CD14-positive monocyte (primary cell): ENCODE measurements around the gene RMND5B. TPM values are rescaled to one million over a fixed set of nuclear protein-coding genes. Genes with fewer than 3 reads are reported as not detected.

ENCODE experiments used
- DNase-seq, 3 donors: peaks; one replicate each; pipeline ENCODE4 v3.0.0-alpha.2; 2011 to 2022
- H2AFZ ChIP-seq: 2 replicates; pipeline ENCODE4 v1.6.0; 2012; ENCODE audit warnings: mild to moderate bottlenecking, low read depth, low read length, inconsistent platforms; ENCODE audit not compliant: insufficient read depth, poor library complexity, severe bottlenecking
- H3K27ac ChIP-seq, 2 donors: 1 replicate in 1 of 2; 2 replicates in 1 of 2; pipeline ENCODE4 v1.5.1; 2012 to 2013; ENCODE audit warnings: low read length in 2 of 2, control low read depth in 1 of 2, inconsistent platforms in 1 of 2, low read depth in 1 of 2, mild to moderate bottlenecking in 1 of 2
- H3K27me3 ChIP-seq, 2 donors: one replicate each; pipeline versions ENCODE4 v1.6.0 to v1.6.1; 2011 to 2013; ENCODE audit warnings: low read length in 2 of 2; ENCODE audit not compliant: control insufficient read depth in 2 of 2, insufficient read depth in 2 of 2
- H3K36me3 ChIP-seq, 2 donors: replicated peaks in 1 of 2; 1 replicate in 1 of 2; 2 replicates in 1 of 2; pipeline versions ENCODE4 v1.5.1 to v1.6.1; 2012 to 2013; ENCODE audit warnings: low read length in 2 of 2, control low read depth in 1 of 2, inconsistent platforms in 1 of 2, mild to moderate bottlenecking in 1 of 2; ENCODE audit not compliant: insufficient read depth in 2 of 2, control insufficient read depth in 1 of 2
- H3K4me1 ChIP-seq, 2 donors: 1 replicate in 1 of 2; 2 replicates in 1 of 2; pipeline versions ENCODE4 v1.5.1 to v1.6.1; 2012 to 2013; ENCODE audit warnings: low read length in 2 of 2, control low read depth in 1 of 2, inconsistent platforms in 1 of 2, mild to moderate bottlenecking in 1 of 2, moderate library complexity in 1 of 2; ENCODE audit not compliant: insufficient read depth in 2 of 2, control insufficient read depth in 1 of 2
- H3K4me2 ChIP-seq: replicated peaks from 2 replicates; pipeline ENCODE3; 2012; ENCODE audit warnings: low read length, moderate library complexity, mild to moderate bottlenecking; ENCODE audit not compliant: poor library complexity, severe bottlenecking; ENCODE audit errors: extremely low read depth
- H3K4me3 ChIP-seq, 3 experiments: fragments of 200-600 bp in 1 of 3; sonication (generic) in 1 of 3; replicated peaks in 1 of 3; 1 replicate in 2 of 3; 2 replicates in 1 of 3; pipeline ENCODE4 v1.5.1; 2011 to 2013; ENCODE audit warnings: low read length in 3 of 3, mild to moderate bottlenecking in 3 of 3, control low read depth in 2 of 3, low read depth in 2 of 3, inconsistent platforms in 1 of 3, moderate library complexity in 1 of 3
- H3K79me2 ChIP-seq: 2 replicates; pipeline ENCODE4 v1.6.0; 2012; ENCODE audit warnings: mild to moderate bottlenecking, control low read depth, inconsistent platforms, low read length, moderate library complexity; ENCODE audit not compliant: insufficient read depth
- H3K9ac ChIP-seq: 2 replicates; pipeline ENCODE4 v1.6.0; 2017; ENCODE audit warnings: low read length, mild to moderate bottlenecking; ENCODE audit not compliant: insufficient read depth, poor library complexity, severe bottlenecking
- H3K9me3 ChIP-seq, 2 donors: replicated peaks in 1 of 2; 1 replicate in 1 of 2; 2 replicates in 1 of 2; pipeline versions ENCODE4 v1.5.1 to v1.6.1; 2012 to 2013; ENCODE audit warnings: low read length in 2 of 2, control low read depth in 1 of 2; ENCODE audit not compliant: control insufficient read depth in 1 of 2, insufficient read depth in 1 of 2
- H4K20me1 ChIP-seq: 2 replicates; pipeline ENCODE4 v1.6.0; 2012; ENCODE audit warnings: mild to moderate bottlenecking, low read length, control low read depth, moderate library complexity; ENCODE audit not compliant: insufficient read depth
- H3K27ac Mint-ChIP-seq, 7 donors: one replicate each; pipeline ENCODE4 v1.8.0; 2020; ENCODE audit warnings: mild to moderate bottlenecking in 7 of 7, mixed read lengths in 7 of 7, moderate library complexity in 6 of 7, inconsistent platforms in 2 of 7
- H3K27me3 Mint-ChIP-seq, 3 donors: one replicate each; pipeline ENCODE4 v1.8.0; 2021 to 2022; ENCODE audit warnings: low read depth in 3 of 3, mild to moderate bottlenecking in 3 of 3, mixed read lengths in 3 of 3, moderate library complexity in 3 of 3, inconsistent platforms in 1 of 3
- H3K36me3 Mint-ChIP-seq, 2 donors: one replicate each; pipeline ENCODE4 v1.8.0; 2020; ENCODE audit warnings: mixed read lengths in 2 of 2, inconsistent platforms in 1 of 2, mild to moderate bottlenecking in 1 of 2
- H3K4me1 Mint-ChIP-seq: one replicate; pipeline ENCODE4 v1.8.0; 2020; ENCODE audit warnings: mild to moderate bottlenecking, mixed read lengths
- H3K4me3 Mint-ChIP-seq, 2 donors: one replicate each; pipeline ENCODE4 v1.8.0; 2020; ENCODE audit warnings: mild to moderate bottlenecking in 2 of 2, mixed read lengths in 2 of 2, moderate library complexity in 1 of 2
- H3K9me3 Mint-ChIP-seq, 7 donors: one replicate each; pipeline ENCODE4 v1.8.0; 2020 to 2022; ENCODE audit warnings: mixed read lengths in 7 of 7, mild to moderate bottlenecking in 6 of 7, moderate library complexity in 6 of 7, inconsistent platforms in 2 of 7
- WGBS: methylation state at CpG from one replicate; pipeline ENCODE4 v1.1.5; 2013; ENCODE audit warnings: missing lambda C conversion rate; ENCODE audit not compliant: insufficient coverage; 5-methylcytosine and 5-hydroxymethylcytosine counted together
- intact Hi-C, 2 donors: fragments of 100-400 bp; cut with micrococcal nuclease; formaldehyde crosslinking; loops; one replicate each; pipeline versions ENCODE4 v1.15.0 to v1.15.1; 2023
- polyA plus RNA-seq, 3 donors: library from polyadenylated mRNA; depleted of rRNA in 1 of 3; unstranded in 2 of 3; stranded (reverse) in 1 of 3; fragments of 300-500 nt in 2 of 3; fragments of >200 nt in 1 of 3; fragmentation: Illumina TruSeq in 2 of 3; gene quantifications; 1 replicate in 2 of 3; 2 replicates in 1 of 3; pipeline ENCODE4 v1.2.3, GENCODE V29; 2012 to 2021
- TF ChIP-seq, protein P1 (sequence below): fragments of 200-600 bp; IDR thresholded peaks from one replicate; pipeline ENCODE4 v1.8.0; 2022; ENCODE audit warnings: antibody characterized with exemption, mild to moderate bottlenecking

Gene RMND5B
- polyA plus RNA-seq, 3 donors = 20.9 to 27.4 (median 23.9) TPM

DNA sequence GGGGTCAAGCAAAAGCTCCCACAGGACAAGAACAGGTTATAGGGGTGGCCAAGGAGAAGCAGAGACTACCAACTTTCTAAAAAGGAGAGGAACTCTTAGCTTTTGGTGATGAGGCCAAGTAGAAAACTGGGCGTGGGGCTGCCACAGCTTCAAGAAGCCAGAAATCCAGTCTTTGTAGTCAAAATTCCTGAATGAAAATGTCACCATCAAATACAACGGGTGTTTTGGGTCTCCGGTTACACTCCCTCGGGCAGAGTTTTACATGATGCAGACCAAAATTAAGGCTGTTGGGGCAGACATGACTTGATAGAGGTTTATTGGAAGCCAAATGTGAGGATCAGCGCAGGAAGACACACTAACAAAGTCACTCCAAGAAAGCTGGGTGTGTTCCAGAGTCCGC, 46.9 kb upstream of the RMND5B start:
- Mint-ChIP-seq H3K9me3 (peaks cover 0 to 5% (median 0%) of the 10 kb centered on the region in 7 donors), H3K4me3 (no peak overlapping the region), H3K27ac (no peak overlapping the region), H3K27me3 (peaks cover 8 to 25% (median 11%) of the 10 kb centered on the region in 3 donors), H3K4me1 (no peaks in the 10 kb centered on the region), H3K36me3 (no peaks in the 10 kb centered on the region)
- Histone ChIP-seq H3K27me3 (peaks cover 0 to 5% of the 10 kb centered on the region in 2 donors), H3K9ac (no peak overlapping the region), H3K79me2 (no peaks in the 10 kb centered on the region), H3K9me3 (no peaks in the 10 kb centered on the region), H3K4me3 (no peak overlapping the region), H3K36me3 (no peaks in the 10 kb centered on the region), H2AFZ (no peak overlapping the region), H3K27ac (no peak overlapping the region), H4K20me1 (no peaks in the 10 kb centered on the region), H3K4me1 (no peaks in the 10 kb centered on the region), H3K4me2 (no peak overlapping the region)
- intact Hi-C loops = no loop called here
- no peak for DNase-seq
- 92% methylated on average over 4 of the region's 6 CpGs for WGBS
- TF ChIP-seq, protein P1, sequence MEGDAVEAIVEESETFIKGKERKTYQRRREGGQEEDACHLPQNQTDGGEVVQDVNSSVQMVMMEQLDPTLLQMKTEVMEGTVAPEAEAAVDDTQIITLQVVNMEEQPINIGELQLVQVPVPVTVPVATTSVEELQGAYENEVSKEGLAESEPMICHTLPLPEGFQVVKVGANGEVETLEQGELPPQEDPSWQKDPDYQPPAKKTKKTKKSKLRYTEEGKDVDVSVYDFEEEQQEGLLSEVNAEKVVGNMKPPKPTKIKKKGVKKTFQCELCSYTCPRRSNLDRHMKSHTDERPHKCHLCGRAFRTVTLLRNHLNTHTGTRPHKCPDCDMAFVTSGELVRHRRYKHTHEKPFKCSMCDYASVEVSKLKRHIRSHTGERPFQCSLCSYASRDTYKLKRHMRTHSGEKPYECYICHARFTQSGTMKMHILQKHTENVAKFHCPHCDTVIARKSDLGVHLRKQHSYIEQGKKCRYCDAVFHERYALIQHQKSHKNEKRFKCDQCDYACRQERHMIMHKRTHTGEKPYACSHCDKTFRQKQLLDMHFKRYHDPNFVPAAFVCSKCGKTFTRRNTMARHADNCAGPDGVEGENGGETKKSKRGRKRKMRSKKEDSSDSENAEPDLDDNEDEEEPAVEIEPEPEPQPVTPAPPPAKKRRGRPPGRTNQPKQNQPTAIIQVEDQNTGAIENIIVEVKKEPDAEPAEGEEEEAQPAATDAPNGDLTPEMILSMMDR = no peak

- H3K9me3 ChIP-seq = no peaks in the 10 kb centered on the region
- no peaks in the 10 kb centered on the region for H3K79me2 ChIP-seq
- Mint-ChIP-seq H3K36me3 (no peaks in the 10 kb centered on the region), H3K27ac (no peak overlapping the region), H3K4me3 (no peak overlapping the region), H3K27me3 (peaks cover 5 to 24% (median 11%) of the 10 kb centered on the region in 3 donors), H3K9me3 (peaks cover 0 to 5% (median 0%) of the 10 kb centered on the region in 7 donors), H3K4me1 (no peaks in the 10 kb centered on the region)
- no peak overlapping the region for H3K9ac ChIP-seq
- H4K20me1 ChIP-seq = no peaks in the 10 kb centered on the region
- H3K36me3 ChIP-seq = no peaks in the 10 kb centered on the region
- no peak overlapping the region for H3K4me2 ChIP-seq
- peaks cover 0 to 5% of the 10 kb centered on the region in 2 donors for H3K27me3 ChIP-seq
- WGBS = no CpG with 5 or more reads among the region's 6 CpGs
- no peak overlapping the region for H3K27ac ChIP-seq
- H3K4me1 ChIP-seq = no peaks in the 10 kb centered on the region
- DNase-seq = no peak
- intact Hi-C loops = no loop called here
- no peak overlapping the region for H3K4me3 ChIP-seq
- no peak overlapping the region for H2AFZ ChIP-seq
- TF ChIP-seq, protein P1 = no peak
Observed at GRCh38 chr5:178085316-178085715, 45.5 kb upstream of the RMND5B start.
